Neural progenitor cell (in vitro differentiated cells): ENCODE measurements around the gene CCDC71L.

Source experiments
- EZH2 ChIP-seq: fragments of 200-600 bp; sonication (generic); IDR thresholded peaks from 2 replicates; pipeline ENCODE4 v1.6.1; 2017; ENCODE audit warnings: antibody characterized with exemption, mild to moderate bottlenecking, moderate library complexity
- EZH2phosphoT487 ChIP-seq: fragments of 200-600 bp; sonication (generic); IDR thresholded peaks from 2 replicates; pipeline ENCODE4 v1.6.1; 2017; ENCODE audit warnings: antibody characterized with exemption
- TF ChIP-seq, protein P1 (sequence below): fragments of 200-600 bp; sonication (generic); IDR thresholded peaks from 2 replicates; pipeline ENCODE4 v1.5.1; 2017; ENCODE audit warnings: antibody characterized with exemption, mild to moderate bottlenecking

DNA sequence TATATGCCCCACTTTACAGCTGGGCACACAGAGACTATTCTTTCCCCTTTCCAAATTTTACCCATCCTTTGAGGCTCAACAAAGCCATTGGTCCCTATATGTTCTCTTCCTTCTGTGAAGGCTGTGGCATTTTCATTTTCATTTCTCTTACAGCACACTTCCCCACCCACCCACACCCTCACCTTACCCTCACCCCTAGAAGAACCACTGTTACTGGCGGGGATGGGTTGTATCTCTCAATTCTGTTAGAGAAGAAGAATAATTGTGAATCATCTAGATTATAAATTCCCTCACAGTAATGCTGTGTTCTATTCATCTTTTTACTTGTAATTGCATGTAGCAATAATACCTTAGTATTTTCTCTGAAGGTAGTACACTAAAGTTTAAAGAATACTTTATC, 10.2 kb upstream of the CCDC71L start:
- TF ChIP-seq, protein P1, sequence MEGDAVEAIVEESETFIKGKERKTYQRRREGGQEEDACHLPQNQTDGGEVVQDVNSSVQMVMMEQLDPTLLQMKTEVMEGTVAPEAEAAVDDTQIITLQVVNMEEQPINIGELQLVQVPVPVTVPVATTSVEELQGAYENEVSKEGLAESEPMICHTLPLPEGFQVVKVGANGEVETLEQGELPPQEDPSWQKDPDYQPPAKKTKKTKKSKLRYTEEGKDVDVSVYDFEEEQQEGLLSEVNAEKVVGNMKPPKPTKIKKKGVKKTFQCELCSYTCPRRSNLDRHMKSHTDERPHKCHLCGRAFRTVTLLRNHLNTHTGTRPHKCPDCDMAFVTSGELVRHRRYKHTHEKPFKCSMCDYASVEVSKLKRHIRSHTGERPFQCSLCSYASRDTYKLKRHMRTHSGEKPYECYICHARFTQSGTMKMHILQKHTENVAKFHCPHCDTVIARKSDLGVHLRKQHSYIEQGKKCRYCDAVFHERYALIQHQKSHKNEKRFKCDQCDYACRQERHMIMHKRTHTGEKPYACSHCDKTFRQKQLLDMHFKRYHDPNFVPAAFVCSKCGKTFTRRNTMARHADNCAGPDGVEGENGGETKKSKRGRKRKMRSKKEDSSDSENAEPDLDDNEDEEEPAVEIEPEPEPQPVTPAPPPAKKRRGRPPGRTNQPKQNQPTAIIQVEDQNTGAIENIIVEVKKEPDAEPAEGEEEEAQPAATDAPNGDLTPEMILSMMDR = no peak
- TF ChIP-seq EZH2phosphoT487 (no peak), EZH2 (no peak)
